ENCODE results near the gene TNS4.

TNS4 gene

DNA sequence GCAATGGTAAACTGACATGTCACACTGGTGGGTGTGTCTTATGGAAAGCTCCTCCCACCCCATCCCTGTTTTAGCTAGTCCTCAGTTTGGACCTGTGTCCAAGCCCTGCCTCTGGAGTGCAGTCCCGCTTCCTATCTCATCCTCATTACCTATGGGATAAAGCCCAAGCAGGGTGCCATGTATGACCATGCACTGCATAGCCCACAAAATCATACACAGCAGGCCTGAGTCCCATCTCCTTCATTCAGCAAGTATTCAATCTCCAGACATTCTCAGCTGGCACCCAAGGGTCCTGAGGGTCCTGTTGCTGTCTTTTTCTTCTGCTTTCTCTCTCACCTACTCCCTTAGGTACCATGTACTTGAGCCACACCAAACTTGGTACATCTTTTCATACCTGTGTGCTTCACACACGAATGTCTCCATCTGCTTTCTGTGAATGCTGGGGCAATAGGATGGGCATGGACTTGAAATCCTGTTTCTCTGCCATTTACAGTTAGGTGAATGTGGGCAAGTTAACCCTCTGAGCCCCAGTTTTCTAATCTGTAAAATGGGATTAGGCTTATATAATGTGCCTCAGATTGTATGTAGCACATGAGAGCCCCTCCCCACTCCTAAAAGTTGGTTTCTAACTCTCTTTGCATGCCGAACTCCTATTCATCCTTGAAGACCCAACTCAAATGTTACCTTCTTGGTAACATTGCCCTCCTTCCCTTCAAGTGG, 28.5 kb downstream of the TNS4 start:
- DNase-seq (ENCODE audit: low spot score): no peak

DNA sequence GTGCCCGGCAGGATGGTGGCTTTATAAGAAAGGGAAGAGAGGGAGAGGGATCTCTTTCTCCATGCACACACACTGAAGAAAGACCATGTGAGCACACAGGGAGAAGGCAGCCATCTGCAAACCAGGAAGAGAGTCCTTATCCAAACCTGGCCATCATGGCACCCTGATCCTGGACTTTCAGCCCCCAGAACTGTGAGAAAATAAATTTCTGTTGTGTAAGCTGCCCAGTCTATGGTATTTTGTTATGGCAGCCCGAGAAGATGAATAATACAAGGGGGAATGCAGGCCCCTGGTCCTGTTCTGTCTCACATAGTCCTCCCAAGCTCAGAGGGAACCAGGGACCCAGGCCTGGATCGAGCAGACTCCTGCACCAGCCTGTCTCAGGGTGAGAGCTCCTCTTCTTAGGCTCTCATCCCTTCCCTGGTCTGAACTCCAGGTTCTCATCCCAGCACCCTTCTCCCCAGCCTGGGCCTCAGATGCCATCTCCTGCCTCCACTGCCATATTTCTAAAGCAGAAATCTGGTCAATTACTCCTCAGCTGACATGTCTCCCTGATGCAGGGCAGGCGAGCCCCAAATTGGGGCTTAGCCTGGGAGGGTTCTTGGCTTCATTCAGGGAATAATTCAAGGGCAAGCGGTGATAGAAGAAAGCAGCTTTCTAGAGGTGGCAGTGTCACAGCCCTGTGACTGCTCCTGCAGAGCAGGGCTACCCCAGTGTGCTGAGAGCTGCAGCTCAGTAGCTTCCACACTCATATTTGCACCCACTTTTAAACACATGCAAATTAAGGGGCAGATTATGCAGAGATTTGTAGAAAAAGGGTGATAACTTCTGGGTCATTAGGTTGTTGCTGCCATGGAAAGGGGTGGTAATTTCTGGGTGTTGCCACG, 29.3 kb downstream of the TNS4 start:
- DNase-seq (ENCODE audit: low spot score): no peak

DNA sequence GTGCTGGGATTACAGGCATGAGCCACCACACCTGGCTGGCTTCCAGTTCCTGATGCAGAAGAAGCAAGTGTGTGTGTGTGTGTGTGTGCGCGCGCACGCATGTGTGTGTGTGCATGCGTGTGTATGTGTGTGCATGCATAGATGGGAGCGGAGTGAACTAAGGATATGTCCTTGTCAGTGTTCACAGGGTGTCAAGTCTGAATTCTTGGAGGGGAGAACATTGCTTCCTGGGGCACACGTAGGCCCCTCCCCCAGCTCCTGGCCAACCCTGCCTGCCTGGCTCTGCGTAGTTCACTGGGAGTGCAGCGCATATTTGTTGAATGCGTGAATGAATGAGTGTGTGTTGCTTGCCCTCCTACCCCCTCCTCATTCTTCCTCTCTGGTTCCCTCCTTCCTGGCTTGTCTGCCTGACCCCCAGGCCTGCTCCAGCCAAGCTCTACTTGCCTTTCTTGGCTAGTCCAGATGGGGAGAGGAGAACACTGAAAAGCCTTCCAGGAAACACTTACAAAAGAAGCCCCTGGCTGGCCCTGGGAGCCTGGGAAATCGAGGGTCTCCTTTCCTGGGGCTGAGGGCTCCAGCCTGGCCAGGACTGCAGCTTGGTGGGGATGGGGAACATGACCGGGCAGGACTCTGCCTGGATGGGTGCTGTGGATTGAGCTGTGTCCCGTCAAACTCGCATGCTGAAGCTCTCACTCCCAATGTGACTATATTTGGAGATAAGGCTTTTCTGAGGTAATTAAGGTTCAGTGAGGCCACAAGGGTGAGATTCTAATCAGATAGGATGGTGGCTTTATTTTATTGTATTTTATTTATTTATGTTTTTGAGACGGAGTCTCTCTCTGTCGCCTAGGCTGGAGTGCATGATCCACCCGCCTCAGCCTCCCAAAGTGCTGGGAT, 30.2 kb downstream of the TNS4 start:
- DNase-seq (ENCODE audit: low spot score): no peak

DNA sequence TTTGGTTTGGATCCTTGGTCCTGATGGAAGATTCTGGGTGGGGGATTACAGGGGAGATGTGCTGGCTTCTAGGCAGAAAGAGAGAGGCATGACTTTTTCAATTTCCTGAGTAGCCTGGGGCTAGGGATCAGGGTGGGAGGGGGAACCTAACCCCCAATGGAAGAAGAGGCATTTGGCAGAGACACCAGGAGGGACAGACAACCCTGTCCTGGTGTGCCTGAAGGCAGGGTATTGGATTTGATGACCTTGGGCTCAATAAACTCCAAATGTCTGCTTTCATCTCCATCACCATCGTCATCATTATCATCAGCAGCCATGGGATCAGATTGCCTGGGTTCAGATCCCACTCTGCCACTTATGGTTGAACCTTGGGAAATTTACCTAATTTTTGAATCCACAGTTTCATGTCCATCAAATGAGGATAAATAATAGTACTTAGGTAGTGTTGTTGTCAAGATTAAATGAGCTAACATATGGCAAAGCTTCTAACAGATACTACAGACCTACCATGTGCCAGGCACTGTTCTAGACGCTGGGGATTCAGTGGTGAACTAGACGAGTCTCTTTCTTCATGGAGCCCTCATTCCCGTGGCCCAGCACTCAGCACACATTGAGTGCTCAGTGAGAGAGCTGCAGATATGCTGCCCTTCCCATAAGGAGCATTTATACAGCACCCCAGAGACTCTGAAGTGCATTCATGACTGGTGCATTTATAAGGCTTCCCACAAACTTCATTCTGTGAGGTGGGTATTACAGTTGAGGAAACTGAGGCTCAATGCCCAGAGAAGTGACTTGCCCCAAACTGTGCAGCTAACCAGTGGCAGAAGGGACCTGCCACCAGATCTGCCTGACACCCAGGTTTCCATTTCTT, 31.4 kb downstream of the TNS4 start:
- no peak for DNase-seq (ENCODE audit: low spot score)

DNA sequence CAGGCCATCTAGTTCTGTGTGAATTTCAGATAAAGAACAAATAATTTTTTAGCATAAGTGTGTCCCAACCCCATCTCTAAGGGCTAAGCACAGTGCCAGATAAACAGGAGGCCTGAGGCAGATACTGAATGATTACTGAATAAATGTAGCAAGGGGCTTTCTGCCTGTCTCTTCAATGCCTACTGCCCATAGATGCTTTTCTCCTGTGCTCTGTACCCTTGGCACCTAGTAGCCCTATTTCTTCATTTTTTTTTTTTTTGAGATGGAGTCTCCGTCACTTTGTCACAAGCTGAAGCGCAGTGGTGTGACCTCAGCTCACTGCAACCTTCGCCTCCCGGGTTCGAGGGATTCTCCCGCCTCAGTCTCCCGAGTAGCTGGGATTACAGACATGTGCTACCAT, 32.9 kb downstream of the TNS4 start:
- no peak for DNase-seq (ENCODE audit: low spot score)

DNA sequence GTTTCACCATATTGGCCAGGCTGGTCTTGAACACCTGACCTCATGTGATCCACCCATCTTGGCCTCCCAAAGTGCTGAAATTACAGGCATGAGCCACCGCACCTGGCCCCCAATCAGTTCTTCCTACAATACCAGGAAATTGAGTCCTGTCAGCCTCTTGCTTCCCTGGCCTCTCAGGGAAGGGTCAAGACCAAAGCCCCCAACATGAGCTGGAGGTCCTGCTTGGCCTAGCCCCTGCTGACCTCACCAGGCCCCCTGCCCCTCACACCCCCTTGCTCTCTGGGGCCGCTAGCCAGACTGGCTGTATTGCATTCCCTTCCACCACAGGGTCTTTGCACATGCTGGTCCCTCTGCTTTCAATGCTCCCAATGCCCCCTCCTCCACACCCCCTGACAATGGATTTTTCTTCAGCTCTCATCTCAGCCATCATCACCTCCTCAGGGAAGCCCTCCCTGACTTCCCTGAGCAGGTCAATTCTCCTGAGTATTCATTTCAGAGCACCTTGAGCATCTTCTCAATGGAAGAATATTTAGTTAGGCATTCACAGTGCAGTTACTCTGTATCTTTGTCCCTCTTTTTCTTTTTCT, 34.0 kb downstream of the TNS4 start:
- DNase-seq (ENCODE audit: low spot score): no peak

DNA sequence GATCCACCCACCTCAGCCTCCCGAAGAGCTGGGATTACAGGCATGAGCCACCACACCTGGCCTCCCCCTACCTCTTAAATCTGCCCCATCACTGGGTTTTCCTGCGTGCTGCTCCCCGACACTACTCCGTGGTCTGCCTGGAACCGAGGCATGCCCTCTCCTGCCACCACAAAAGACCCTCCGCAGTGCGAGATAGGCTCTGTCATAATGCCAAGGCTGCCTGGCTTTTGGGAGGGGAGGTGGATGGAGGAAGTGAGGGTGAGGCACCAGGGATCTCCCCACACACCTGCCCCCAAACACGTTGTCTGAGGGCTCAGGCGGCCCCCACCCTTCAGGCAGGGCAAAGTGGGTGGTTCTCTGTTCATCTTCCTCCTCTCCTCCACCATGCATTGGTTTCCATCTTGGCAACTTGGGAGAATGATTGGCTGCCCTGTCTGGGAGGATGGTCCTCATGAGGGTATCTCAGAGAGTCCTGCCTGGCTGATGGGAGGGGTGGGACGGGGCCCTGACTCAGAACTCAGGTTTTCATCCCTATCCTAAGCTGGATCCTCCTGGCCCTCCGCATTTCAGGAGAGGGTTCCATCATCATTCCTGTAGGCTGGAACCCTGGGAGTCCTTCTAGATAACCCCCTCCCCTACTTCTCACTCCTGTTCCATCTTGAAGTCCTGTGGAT, 35.0 kb downstream of the TNS4 start:
- no peak for DNase-seq (ENCODE audit: low spot score)

DNA sequence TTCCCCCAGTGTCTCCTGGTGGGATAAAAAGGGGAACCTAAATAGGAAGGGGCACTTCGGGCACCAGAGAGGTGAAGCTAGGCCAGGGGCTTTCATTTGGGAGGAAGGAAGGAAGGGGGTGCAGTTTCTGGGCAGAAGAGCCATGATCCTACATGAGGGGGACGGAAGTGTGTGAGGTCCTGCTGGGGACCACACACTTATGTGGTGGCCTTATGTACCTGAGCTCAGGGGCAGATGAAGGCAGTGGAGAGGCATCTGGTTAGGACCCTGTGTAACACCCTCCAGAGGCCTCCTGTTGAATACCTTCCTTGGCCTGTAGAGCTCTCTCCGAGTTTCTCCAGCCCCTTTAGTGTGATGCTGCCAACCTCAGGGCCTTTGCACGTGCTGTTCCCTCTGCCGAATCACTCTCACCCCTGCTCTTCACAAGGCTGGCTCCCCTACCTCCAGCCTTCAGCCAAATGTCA, 37.0 kb downstream of the TNS4 start:
- DNase-seq (ENCODE audit: low spot score): no peak

DNA sequence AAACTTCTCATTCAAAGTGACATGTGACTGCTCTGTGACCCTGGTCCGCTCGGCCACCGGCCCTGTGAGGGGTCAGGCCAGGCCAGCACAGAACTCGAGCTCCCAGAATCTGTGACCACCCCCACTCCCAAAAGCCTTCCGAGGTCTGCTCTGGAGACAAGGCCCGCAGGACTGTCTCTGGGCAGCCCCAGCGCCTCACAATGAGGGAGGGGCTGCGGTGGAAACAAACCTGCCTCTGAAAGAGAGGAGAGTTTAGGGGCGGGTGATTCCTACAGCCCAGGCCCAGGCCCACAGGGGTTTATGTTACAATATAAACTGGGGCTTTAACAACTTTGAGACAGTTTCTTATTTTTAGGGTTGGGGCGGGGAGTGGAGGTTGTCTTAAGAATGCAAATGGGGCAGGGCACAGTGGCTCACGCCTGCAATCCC, 38.3 kb downstream of the TNS4 start:
- DNase-seq (ENCODE audit: low spot score): no peak

DNA sequence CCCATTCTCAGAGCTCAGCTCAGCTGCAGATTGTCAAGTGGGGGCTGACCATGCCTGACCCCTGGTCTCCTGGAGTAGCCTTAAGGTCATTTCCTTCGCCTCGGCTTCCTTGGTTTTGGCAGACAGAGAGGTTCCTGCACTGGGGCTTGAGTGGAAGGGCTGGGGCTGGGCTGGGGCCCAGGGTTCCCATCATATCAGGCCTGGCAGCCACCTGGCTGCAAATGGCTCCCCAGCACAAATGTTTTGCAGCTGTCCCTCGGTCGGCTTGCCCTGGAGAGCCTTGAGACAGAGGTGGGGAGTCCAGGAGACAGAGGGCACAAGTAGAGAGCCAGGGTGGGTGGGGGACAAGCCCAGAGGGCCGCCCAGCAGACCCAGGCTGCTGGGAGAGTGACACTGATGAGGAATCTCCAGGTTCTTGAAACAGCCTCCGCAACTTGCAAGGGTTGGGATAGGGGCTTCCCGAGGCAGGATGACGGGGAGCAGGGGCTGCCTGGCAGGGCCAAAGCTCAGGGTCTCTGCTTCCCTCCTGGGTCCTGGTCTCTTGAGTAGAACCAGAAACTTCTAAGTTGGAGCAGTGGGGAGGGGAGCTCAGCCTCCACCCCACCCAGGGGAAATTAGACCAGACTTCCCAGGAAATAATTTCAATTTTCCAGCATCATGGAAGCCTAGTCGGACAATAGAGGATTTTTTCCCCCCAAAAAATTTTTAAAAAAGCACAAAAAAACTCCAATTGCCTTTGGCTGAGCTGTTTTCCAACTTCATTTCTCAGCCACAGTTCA, 38.9 kb downstream of the TNS4 start:
- DNase-seq (ENCODE audit: low spot score): no peak

DNA sequence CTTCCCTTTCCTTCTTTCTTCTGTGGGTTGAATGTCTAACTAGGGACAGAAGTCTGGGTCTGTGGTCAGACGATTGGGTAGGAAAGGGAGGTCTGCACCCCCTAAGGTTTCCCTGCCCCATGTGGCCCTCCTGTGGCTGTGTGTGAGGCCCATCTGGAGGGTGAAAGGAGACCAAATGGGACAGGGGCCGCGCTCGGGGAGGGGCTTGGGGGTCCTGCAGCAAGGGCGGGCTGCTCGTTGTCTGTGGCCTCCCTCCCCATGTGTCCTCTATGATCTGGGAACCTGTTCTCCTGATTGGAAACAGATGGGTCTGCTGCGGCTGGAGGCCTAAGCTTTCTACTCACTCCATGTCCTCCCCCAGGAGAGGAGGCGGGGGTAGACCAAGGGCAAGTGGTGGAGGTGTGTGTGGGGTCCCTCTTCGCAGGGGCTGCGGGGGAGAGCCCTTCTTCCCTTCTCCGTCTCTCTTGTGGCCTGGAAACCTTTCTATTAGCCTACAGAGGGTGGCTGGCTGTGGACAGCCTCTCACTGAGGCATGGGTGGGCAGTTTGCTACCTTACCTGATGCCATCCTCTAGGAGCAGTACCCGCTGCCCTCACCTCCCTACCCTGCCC, 39.6 kb downstream of the TNS4 start:
- DNase-seq (ENCODE audit: low spot score): no peak

DNA sequence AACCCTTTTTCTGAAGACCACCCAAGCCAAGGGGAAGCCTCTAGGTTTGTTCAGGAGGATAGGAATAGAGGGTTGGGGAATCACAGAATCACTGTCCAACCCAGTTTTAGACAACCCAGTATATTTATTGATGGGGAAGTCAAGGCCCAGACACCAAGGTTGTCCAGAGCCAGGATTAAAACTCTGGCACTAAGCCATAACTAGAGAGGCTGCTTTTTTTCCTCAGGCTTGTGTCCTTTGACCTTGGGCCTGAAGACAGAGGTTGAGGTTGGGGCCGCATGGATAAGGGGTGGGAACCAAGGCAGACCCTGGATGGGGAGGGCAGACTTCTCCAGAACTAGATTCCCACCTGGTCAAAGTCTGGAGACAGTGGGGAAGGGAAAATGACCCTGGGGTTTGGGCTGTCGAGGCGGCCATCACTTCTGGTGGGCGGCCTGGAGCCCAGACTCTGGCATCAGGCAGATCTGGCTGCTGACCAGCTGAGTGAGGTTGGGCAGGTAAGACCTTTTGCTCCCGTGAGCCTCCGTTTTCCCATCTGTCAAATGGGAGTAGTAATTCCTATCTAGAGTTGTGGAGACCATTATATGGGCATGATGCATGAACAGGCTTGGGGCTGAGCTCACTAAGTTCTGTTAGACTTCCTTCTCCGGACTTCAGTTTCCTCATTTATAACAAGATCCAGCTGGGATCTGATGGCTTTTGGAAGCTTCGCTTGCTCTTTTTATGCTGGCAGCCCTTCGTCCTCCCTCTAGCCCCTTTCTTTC, 40.3 kb downstream of the TNS4 start:
- no peak for DNase-seq (ENCODE audit: low spot score)

DNA sequence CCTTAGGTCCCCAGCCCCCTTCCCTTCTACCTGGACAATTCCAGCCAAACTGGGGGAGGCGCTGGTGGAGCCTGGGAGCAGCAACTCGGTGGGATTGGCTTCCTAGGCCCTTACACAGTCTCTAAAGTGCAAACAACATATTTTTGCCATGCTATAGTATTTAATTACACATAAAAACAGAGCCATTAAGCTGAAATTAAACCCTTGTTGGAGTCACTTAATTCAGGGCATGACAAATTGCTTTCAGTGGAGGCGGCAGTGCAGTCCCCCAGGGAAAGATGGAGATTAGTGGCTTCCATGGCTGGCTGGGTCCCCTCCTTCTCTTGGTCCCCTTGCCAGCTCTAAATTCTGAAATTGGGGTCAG, 40.8 kb downstream of the TNS4 start:
- DNase-seq (ENCODE audit: low spot score): no peak

DNA sequence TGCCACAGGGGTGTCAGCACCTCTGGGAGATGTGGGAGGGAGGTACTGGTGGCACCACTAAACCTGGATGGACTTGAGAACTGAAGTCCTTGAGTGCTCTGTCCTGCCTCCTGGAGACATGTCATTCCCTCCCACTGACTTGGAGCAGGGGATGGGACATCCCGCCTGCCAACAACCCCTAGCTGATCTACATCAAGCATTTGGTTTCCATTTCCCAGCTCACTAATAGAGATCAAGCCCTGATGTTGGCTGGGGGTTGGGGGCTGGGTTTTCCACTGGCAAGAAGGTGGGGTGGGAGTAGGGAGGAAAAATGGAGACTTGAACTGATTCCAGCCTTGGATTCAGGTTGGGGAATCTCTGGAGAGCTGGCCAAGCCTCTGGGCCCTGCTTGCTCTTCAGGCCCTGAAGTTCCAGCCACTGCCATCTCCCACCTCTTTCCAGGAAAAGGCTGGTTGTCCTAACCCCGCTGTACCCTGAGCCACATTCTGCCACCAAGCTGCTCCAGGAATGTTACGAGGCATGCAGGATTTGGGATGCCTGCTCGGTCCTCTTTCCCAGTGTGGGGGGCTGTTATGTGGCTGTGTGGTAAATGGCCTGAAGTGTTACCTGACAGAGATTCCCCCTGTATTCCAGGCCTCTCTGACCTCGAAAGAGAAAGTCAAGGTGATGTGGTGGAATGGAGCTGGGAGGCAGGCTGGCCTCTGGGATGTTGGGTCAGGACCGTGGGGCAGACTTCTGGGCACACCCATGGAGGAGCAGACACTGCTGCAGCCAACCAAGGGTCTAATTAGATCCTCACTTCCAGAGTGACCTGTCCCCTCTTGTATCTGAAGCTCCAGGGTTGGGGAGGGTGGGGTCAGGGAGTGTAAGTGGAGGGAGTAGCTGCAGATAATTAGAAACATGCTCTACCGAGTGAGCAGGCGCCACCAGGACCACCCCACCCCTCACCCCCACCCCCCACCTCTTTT, 41.5 kb downstream of the TNS4 start:
- DNase-seq (ENCODE audit: low spot score): no peak

DNA sequence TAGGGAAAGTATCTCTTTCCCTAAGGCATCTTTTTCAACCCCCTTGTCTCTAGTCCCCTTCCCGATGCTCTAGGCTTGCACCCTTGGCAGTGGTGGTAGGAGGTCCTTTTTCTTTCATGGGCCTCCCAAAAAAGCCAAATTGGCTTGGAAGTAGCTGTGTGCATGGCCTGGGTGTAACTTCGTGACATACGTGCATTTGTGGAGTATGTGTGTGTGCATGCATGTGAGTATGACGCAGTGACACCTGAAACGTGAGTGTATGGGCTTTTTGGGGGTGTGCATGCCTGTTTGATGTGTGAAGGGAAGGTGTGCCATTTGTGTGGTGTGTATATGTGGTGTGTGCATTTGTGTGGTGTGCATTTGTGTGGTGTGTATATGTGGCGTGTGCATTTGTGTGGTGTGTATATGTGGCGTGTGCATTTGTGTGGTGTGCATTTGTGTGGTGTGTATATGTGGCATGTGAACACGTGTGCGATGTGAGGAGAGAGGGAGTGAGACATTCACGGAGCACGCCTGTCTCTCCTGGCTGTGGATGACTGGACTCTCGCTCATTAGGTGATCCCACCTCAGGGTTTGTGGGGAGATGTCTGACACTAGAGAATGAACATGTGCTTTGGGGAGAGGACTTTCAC, 42.5 kb downstream of the TNS4 start:
- no peak for DNase-seq (ENCODE audit: low spot score)

DNA sequence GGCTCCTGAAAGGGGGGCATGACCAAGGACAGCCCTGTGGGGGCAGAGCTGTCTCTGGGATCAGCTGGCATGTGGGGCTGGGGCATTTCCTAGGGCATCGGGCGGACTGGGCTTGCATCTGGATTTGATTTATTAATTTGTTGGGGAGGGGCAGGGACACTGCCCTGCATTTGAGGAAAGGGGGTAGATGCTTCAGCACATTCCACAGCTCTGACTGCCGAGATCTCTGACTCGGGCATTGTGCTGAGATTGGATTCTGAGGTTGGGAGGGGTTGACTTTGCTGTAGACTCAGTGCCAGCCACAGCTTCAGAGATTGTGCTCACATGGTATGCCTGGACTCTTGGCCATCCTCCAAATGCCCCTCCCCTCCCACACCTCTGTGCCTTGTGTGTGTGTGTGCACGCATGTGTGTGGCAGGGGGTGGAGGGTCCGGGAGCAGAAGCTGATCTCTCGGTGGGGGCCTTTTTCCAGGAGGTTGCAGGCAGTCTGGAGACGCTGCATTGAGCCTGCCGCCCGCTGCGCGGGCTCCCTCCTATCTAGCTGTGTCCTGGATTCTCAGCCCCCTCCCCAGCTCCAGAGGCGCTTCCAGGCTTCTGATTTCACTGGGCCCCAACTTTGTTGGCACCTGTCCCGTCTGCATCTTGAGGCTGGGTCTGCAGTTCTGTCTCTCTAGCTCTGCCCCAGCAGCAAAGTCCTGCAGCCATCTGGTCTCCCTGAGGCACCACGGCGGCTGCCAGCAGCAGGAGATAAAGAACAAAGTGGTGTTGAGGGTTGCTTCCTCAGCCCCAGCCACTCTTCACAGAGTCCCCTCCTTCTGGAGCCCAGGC, 43.2 kb downstream of the TNS4 start:
- DNase-seq (ENCODE audit: low spot score): peak; percentile 57

Measured in COLO829 (cell line).